Keratinocyte (primary cell): ENCODE measurements around the gene CDH7. TPM values are rescaled to one million over a fixed set of nuclear protein-coding genes. Genes with fewer than 3 reads are reported as not detected.

Source experiments
- DNase-seq: peaks from one replicate; pipeline ENCODE4 v3.0.0-alpha.2; 2011; ENCODE audit warnings: low read depth, missing footprints, low spot score
- FAIRE-seq: peaks from 2 replicates; lab custom pipeline; 2011; peaks lifted over from hg19 to GRCh38; lab: Jason Lieb, UNC
- H2AFZ ChIP-seq: 2 replicates; pipeline ENCODE4 v1.6.0; 2012; ENCODE audit warnings: low read length, control low read depth, inconsistent platforms; ENCODE audit not compliant: control insufficient read depth
- H3K27ac ChIP-seq: 2 replicates; pipeline ENCODE4 v1.5.1; 2011; ENCODE audit warnings: low read length; ENCODE audit not compliant: control insufficient read depth, insufficient read depth
- H3K27me3 ChIP-seq: 3 replicates; pipeline ENCODE4 v1.6.0; 2011; ENCODE audit warnings: low read length; ENCODE audit not compliant: control insufficient read depth, insufficient read depth; ENCODE audit errors: extremely low read depth
- H3K36me3 ChIP-seq, 2 experiments: 2 replicates in 1 of 2; 3 replicates in 1 of 2; pipeline ENCODE4 v1.5.1; 2011; ENCODE audit warnings: low read length in 2 of 2, mild to moderate bottlenecking in 1 of 2; ENCODE audit not compliant: control insufficient read depth in 2 of 2, insufficient read depth in 2 of 2; ENCODE audit errors: extremely low read depth in 1 of 2
- H3K4me1 ChIP-seq: 3 replicates; pipeline ENCODE4 v1.5.1; 2011; ENCODE audit warnings: low read length; ENCODE audit not compliant: control insufficient read depth, insufficient read depth; ENCODE audit errors: extremely low read depth
- H3K4me2 ChIP-seq: 3 replicates; pipeline ENCODE4 v1.6.0; 2011; ENCODE audit warnings: low read depth, low read length; ENCODE audit not compliant: control insufficient read depth, insufficient read depth; ENCODE audit errors: extremely low read depth
- H3K4me3 ChIP-seq, 3 experiments: fragments of 200-600 bp in 1 of 3; sonication (generic) in 1 of 3; 2 replicates in 2 of 3; 3 replicates in 1 of 3; pipeline ENCODE4 v1.5.1; 2011 to 2016; ENCODE audit warnings: low read length in 3 of 3, mild to moderate bottlenecking in 3 of 3, control low read depth in 2 of 3, inconsistent platforms in 1 of 3, low read depth in 1 of 3, mixed read lengths in 1 of 3, mixed run types in 1 of 3, moderate library complexity in 1 of 3; ENCODE audit not compliant: control insufficient read depth in 2 of 3, insufficient read depth in 2 of 3; ENCODE audit errors: extremely low read depth in 1 of 3
- H3K79me2 ChIP-seq: 2 replicates; pipeline ENCODE4 v1.6.0; 2012; ENCODE audit warnings: low read length; ENCODE audit not compliant: control insufficient read depth, insufficient read depth
- H3K9ac ChIP-seq: 3 replicates; pipeline ENCODE4 v1.6.0; 2011; ENCODE audit warnings: low read length; ENCODE audit not compliant: control insufficient read depth, insufficient read depth; ENCODE audit errors: extremely low read depth
- H3K9me1 ChIP-seq: 3 replicates; pipeline ENCODE4 v1.6.0; 2011; ENCODE audit warnings: low read length; ENCODE audit not compliant: control insufficient read depth, insufficient read depth; ENCODE audit errors: extremely low read depth
- H3K9me3 ChIP-seq: 2 replicates; pipeline ENCODE4 v1.5.1; 2012; ENCODE audit warnings: low read depth, low read length; ENCODE audit not compliant: control insufficient read depth
- H4K20me1 ChIP-seq: 3 replicates; pipeline ENCODE4 v1.6.0; 2011; ENCODE audit warnings: low read length; ENCODE audit not compliant: control insufficient read depth, insufficient read depth; ENCODE audit errors: extremely low read depth
- EZH2 ChIP-seq: IDR thresholded peaks from one replicate; pipeline ENCODE4 v1.6.1; 2012; ENCODE audit warnings: inconsistent platforms, mild to moderate bottlenecking, low read length, moderate library complexity
- dilution Hi-C: fragments of 300-500 bp; cut with MboI; formaldehyde crosslinking; loops from one replicate; pipeline ENCODE4 v1.7.0; 2020; ENCODE audit warnings: low sequenced_read_pairs; ENCODE audit not compliant: extremely low pct_ligation_motif_present
- polyA plus RNA-seq, 5 experiments: library from polyadenylated mRNA; depleted of rRNA in 3 of 5; stranded (reverse) in 3 of 5; stranded (forward) in 1 of 5; unstranded in 1 of 5; fragments of >200 nt; gene quantifications; 1 replicate in 1 of 5; 2 replicates in 3 of 5; 3 replicates in 1 of 5; pipeline versions ENCODE4 v1.2.1 to v1.2.3, GENCODE V29; 2011 to 2012; ENCODE audit warnings: missing spikeins in 2 of 5, low read depth in 1 of 5, low replicate concordance in 1 of 5
- TF ChIP-seq, protein P1 (sequence below), 3 experiments: IDR thresholded peaks in 1 of 3; conservative IDR thresholded peaks in 1 of 3; optimal IDR thresholded peaks in 1 of 3; 2 replicates in 2 of 3; 3 replicates in 1 of 3; pipeline versions ENCODE3 to v1.5.1; 2011; ENCODE audit warnings: low read length in 3 of 3, mild to moderate bottlenecking in 3 of 3, moderate library complexity in 2 of 3, control low read depth in 1 of 3, inconsistent platforms in 1 of 3; ENCODE audit not compliant: insufficient read depth in 2 of 3; ENCODE audit errors: extremely low read depth in 1 of 3

CDH7 gene
- polyA plus RNA-seq, 1 donor (not counting 4 experiments of a cell fraction or from before 2014, with no cell fraction given) = not detected

GRCh38 chr18:65748321-65748720 lies 2.5 kb upstream of the CDH7 start:
- H3K9me1 ChIP-seq = no peaks in the 10 kb centered on the region
- no peak overlapping the region for H3K9ac ChIP-seq
- H2AFZ ChIP-seq = no peak overlapping the region
- no peak overlapping the region for H3K4me2 ChIP-seq
- H3K9me3 ChIP-seq = no peaks in the 10 kb centered on the region
- no peaks in the 10 kb centered on the region for H4K20me1 ChIP-seq
- dilution Hi-C loops = no loop called here
- FAIRE-seq = no peak
- no peak overlapping the region for H3K4me3 ChIP-seq
- H3K4me1 ChIP-seq = no peaks in the 10 kb centered on the region
- no peaks in the 10 kb centered on the region for H3K36me3 ChIP-seq
- TF ChIP-seq, protein P1, sequence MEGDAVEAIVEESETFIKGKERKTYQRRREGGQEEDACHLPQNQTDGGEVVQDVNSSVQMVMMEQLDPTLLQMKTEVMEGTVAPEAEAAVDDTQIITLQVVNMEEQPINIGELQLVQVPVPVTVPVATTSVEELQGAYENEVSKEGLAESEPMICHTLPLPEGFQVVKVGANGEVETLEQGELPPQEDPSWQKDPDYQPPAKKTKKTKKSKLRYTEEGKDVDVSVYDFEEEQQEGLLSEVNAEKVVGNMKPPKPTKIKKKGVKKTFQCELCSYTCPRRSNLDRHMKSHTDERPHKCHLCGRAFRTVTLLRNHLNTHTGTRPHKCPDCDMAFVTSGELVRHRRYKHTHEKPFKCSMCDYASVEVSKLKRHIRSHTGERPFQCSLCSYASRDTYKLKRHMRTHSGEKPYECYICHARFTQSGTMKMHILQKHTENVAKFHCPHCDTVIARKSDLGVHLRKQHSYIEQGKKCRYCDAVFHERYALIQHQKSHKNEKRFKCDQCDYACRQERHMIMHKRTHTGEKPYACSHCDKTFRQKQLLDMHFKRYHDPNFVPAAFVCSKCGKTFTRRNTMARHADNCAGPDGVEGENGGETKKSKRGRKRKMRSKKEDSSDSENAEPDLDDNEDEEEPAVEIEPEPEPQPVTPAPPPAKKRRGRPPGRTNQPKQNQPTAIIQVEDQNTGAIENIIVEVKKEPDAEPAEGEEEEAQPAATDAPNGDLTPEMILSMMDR (optimal IDR thresholded peaks at IDR 0.05 in 1 of 3, IDR thresholded peaks at IDR 0.05 in 1 of 3, conservative IDR thresholded peaks at IDR 0.05 in 1 of 3; ENCODE audit: extremely low read depth in 1 of 3, insufficient read depth in 2 of 3, low read length in 3 of 3) = no peak
- no peak for TF ChIP-seq EZH2
- H3K27me3 ChIP-seq = peaks cover 8% of the 10 kb centered on the region
- H3K27ac ChIP-seq = no peak overlapping the region
- H3K79me2 ChIP-seq = no peaks in the 10 kb centered on the region
- DNase-seq = no peak

DNA sequence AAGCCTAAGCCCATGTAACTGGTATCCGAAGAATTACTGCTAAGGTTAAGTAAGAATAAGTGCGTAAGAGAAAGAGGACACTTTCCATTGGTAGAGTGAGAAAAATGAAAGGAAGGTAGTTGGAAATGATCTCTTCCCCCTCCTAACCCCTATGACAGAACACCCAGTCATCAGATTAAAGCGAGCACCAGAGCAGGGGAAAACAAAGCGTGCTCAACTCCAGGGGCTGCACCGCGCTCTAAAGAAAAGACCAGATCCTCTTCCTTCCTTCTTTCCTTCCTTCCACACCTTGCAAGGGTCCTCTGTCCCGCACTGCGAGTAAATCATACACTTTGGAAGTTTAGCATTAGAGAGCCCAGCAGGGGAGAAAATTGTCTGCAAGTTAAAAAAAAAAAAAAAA lies 971 bp upstream of the CDH7 start:
- Histone ChIP-seq H2AFZ (no peak overlapping the region), H3K27ac (no peak overlapping the region), H3K9ac (no peak overlapping the region), H3K9me3 (no peaks in the 10 kb centered on the region), H3K79me2 (no peaks in the 10 kb centered on the region), H4K20me1 (no peaks in the 10 kb centered on the region), H3K36me3 (no peaks in the 10 kb centered on the region), H3K27me3 (peaks cover 8% of the 10 kb centered on the region), H3K4me3 (no peak overlapping the region), H3K9me1 (no peaks in the 10 kb centered on the region), H3K4me1 (no peaks in the 10 kb centered on the region), H3K4me2 (no peak overlapping the region)
- FAIRE-seq (no peak), DNase-seq (no peak)
- dilution Hi-C loops = no loop called here
- TF ChIP-seq, protein P1 (optimal IDR thresholded peaks at IDR 0.05 in 1 of 3, IDR thresholded peaks at IDR 0.05 in 1 of 3, conservative IDR thresholded peaks at IDR 0.05 in 1 of 3; ENCODE audit: extremely low read depth in 1 of 3, insufficient read depth in 2 of 3, low read length in 3 of 3) = no peak
- TF ChIP-seq EZH2 = no peak
